Loucy (cell line): Measurements from ENCODE around the gene SPDL1.

Experiments used
- EZH2phosphoT487 ChIP-seq: fragments of 200-600 bp; IDR thresholded peaks from 2 replicates; pipeline ENCODE4 v1.6.1; 2018; ENCODE audit warnings: antibody characterized with exemption, mild to moderate bottlenecking, moderate library complexity, borderline replicate concordance
- TF ChIP-seq, protein P1 (sequence below): fragments of 200-600 bp; sonication (generic); conservative IDR thresholded peaks from 2 replicates; pipeline ENCODE4 v1.5.1; 2014; ENCODE audit warnings: mild to moderate bottlenecking, antibody characterized with exemption, low read length

DNA sequence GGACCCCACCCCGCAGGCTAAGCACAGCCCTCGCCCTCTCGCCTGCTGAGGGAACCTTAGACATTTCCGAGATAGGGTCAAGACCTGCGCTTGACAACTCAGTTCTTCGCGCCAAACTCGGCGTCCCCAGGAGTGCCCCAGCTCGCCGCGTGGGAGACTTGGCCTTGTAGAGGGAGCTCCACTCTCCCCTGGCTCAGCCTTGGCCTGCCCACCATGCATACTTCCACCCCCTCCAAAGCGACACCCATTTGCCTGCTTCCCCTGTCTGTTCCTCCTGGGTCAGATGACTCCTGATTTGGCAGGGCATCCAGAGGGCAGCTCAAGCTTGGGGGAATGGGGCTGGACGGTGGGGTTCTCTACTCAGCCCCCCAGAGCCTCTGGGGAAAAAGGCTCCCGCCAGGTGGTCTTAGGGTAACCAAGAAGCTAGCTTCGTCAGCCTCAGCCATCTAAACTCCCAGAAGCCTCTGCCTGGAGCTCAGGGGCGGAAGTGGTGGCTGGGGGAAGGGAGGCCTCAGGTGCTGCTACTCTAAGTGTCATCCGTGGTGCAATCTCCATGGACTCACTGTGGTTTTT lies 54.1 kb downstream of the SPDL1 start:
- TF ChIP-seq, protein P1, sequence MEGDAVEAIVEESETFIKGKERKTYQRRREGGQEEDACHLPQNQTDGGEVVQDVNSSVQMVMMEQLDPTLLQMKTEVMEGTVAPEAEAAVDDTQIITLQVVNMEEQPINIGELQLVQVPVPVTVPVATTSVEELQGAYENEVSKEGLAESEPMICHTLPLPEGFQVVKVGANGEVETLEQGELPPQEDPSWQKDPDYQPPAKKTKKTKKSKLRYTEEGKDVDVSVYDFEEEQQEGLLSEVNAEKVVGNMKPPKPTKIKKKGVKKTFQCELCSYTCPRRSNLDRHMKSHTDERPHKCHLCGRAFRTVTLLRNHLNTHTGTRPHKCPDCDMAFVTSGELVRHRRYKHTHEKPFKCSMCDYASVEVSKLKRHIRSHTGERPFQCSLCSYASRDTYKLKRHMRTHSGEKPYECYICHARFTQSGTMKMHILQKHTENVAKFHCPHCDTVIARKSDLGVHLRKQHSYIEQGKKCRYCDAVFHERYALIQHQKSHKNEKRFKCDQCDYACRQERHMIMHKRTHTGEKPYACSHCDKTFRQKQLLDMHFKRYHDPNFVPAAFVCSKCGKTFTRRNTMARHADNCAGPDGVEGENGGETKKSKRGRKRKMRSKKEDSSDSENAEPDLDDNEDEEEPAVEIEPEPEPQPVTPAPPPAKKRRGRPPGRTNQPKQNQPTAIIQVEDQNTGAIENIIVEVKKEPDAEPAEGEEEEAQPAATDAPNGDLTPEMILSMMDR = no peak
- no peak for TF ChIP-seq EZH2phosphoT487
